B cell (primary cell): Measurements from ENCODE around the gene DNAH3. TPM values are rescaled to one million over a fixed set of nuclear protein-coding genes. Genes with fewer than 3 reads are reported as not detected.
"Not testable (repeated sequence)": the region's sequence is repeated elsewhere in the genome, so short reads cannot be mapped to it uniquely, and the experiment has no call there.

ENCODE experiments used
- ATAC-seq: fragments of 200-7000 bp; cut with Tn5 transposase; one replicate; pipeline ENCODE4 v1.10.0; 2021; ENCODE audit warnings: low read depth, mild to moderate bottlenecking, moderate number of reproducible peaks, moderate library complexity
- CTCF ChIA-PET: fragments of 350-600 bp; sonication (Branson Sonifier 250); formaldehyde crosslinking; loops from one replicate; lab custom pipeline; 2021; ENCODE audit warnings: antibody characterized with exemption, inconsistent platforms; lab: Charles Lee
- POLR2A ChIA-PET: fragments of 350-600 bp; sonication (Branson Sonifier 250); formaldehyde crosslinking; loops from one replicate; lab custom pipeline; 2021; ENCODE audit warnings: antibody characterized with exemption; lab: Charles Lee
- DNase-seq: peaks from one replicate; pipeline ENCODE4 v3.0.0; 2013
- H2AFZ ChIP-seq: 2 replicates; pipeline ENCODE4 v1.6.1; 2012; ENCODE audit warnings: mild to moderate bottlenecking, low read depth, low read length; ENCODE audit not compliant: insufficient read depth, poor library complexity, severe bottlenecking
- H3K27ac ChIP-seq, 2 donors: 1 replicate in 1 of 2; 2 replicates in 1 of 2; pipeline ENCODE4 v1.5.1; 2012 to 2013; ENCODE audit warnings: low read length in 2 of 2, mild to moderate bottlenecking in 2 of 2, moderate library complexity in 1 of 2
- H3K27me3 ChIP-seq, 4 experiments: fragments of 200-600 bp in 1 of 4; sonication (generic) in 1 of 4; replicated peaks in 1 of 4; 1 replicate in 2 of 4; 2 replicates in 2 of 4; pipeline versions ENCODE4 v1.6.1 to v1.7.0; 2013 to 2016; ENCODE audit warnings: low read length in 3 of 4, mild to moderate bottlenecking in 2 of 4, mixed read lengths in 1 of 4, moderate library complexity in 1 of 4; ENCODE audit not compliant: insufficient read depth in 4 of 4, control insufficient read depth in 3 of 4; ENCODE audit errors: control extremely low read depth in 1 of 4
- H3K36me3 ChIP-seq, 2 experiments: replicated peaks in 1 of 2; 1 replicate in 1 of 2; 2 replicates in 1 of 2; pipeline versions ENCODE4 v1.6.1 to v1.7.1; 2013; ENCODE audit warnings: low read length in 1 of 2; ENCODE audit not compliant: insufficient read depth in 2 of 2, control insufficient read depth in 1 of 2; ENCODE audit errors: control extremely low read depth in 1 of 2, extremely low read depth in 1 of 2
- H3K4me1 ChIP-seq, 2 donors: fragments of 200-600 bp in 1 of 2; sonication (generic) in 1 of 2; 1 replicate in 1 of 2; 2 replicates in 1 of 2; pipeline versions ENCODE4 v1.5.1 to v1.6.1; 2013 to 2017; ENCODE audit warnings: low read length in 2 of 2; ENCODE audit not compliant: control insufficient read depth in 2 of 2, insufficient read depth in 2 of 2
- H3K4me2 ChIP-seq: replicated peaks from 2 replicates; pipeline ENCODE3; 2012; ENCODE audit warnings: mild to moderate bottlenecking, low read depth, low read length; ENCODE audit not compliant: poor library complexity, severe bottlenecking
- H3K4me3 ChIP-seq, 5 experiments: fragments of 200-600 bp in 1 of 5; sonication (generic) in 1 of 5; 1 replicate in 3 of 5; 2 replicates in 2 of 5; pipeline versions ENCODE4 v1.5.1 to v1.7.0; 2011 to 2016; ENCODE audit warnings: low read length in 4 of 5, mild to moderate bottlenecking in 4 of 5, low read depth in 2 of 5, control low read depth in 1 of 5, moderate library complexity in 1 of 5; ENCODE audit not compliant: insufficient read depth in 1 of 5; ENCODE audit errors: control extremely low read depth in 1 of 5, extremely low read depth in 1 of 5
- H3K79me2 ChIP-seq: fragments of 200-600 bp; sonication (generic); one replicate; pipeline ENCODE4 v1.6.0; 2016; ENCODE audit warnings: low read length; ENCODE audit not compliant: control insufficient read depth, insufficient read depth
- H3K9ac ChIP-seq: fragments of 200-600 bp; sonication (generic); 2 replicates; pipeline ENCODE4 v1.6.1; 2017; ENCODE audit warnings: mild to moderate bottlenecking, low read length, moderate library complexity
- H3K9me3 ChIP-seq, 3 donors: one replicate each; pipeline versions ENCODE4 v1.6.1 to v1.7.1; 2013; ENCODE audit warnings: low read length in 2 of 3; ENCODE audit not compliant: control insufficient read depth in 2 of 3, insufficient read depth in 1 of 3; ENCODE audit errors: control extremely low read depth in 1 of 3
- H4K20me1 ChIP-seq: 2 replicates; pipeline ENCODE4 v1.6.0; 2012; ENCODE audit warnings: mild to moderate bottlenecking, low read length; ENCODE audit not compliant: insufficient read depth, control insufficient read depth, poor library complexity, severe bottlenecking
- H3K27ac Mint-ChIP-seq: one replicate; pipeline ENCODE4 v1.8.0; 2021; ENCODE audit warnings: mixed read lengths
- H3K27me3 Mint-ChIP-seq: one replicate; pipeline ENCODE4 v1.8.0; 2021; ENCODE audit warnings: mixed read lengths
- H3K4me1 Mint-ChIP-seq: one replicate; pipeline ENCODE4 v1.8.0; 2021; ENCODE audit warnings: mixed read lengths
- H3K4me3 Mint-ChIP-seq: one replicate; pipeline ENCODE4 v1.8.0; 2021; ENCODE audit warnings: mixed read lengths
- H3K9me3 Mint-ChIP-seq: one replicate; pipeline ENCODE4 v1.8.0; 2022; ENCODE audit warnings: mixed read lengths; ENCODE audit not compliant: insufficient read depth
- EZH2 ChIP-seq: IDR thresholded peaks from 2 replicates; pipeline ENCODE4 v1.6.1; 2012; ENCODE audit warnings: borderline replicate concordance, low read depth, mild to moderate bottlenecking, moderate library complexity, low read length; ENCODE audit not compliant: insufficient read depth, poor library complexity, severe bottlenecking
- WGBS: methylation state at CpG from one replicate; pipeline ENCODE4 v1.1.5; 2013; ENCODE audit warnings: missing lambda C conversion rate; ENCODE audit not compliant: insufficient coverage; 5-methylcytosine and 5-hydroxymethylcytosine counted together
- intact Hi-C: fragments of 100-400 bp; cut with micrococcal nuclease; formaldehyde crosslinking; loops from one replicate; pipeline ENCODE4 v1.10.0; 2022
- polyA plus RNA-seq: library from polyadenylated mRNA; depleted of rRNA; stranded (reverse); fragments of >200 nt; gene quantifications from 2 replicates; pipeline ENCODE4 v1.2.3, GENCODE V29; 2012
- total RNA-seq, 2 donors: library from RNA; stranded (reverse); fragments of 120-200 nt in 1 of 2; gene quantifications; 1 replicate in 1 of 2; 2 replicates in 1 of 2; pipeline versions ENCODE4 v1.2.3 to v1.2.4, GENCODE V29; 2013 to 2022
- TF ChIP-seq, protein P1 (sequence below): fragments of 200-600 bp; IDR thresholded peaks from one replicate; pipeline ENCODE4 v1.8.0; 2022; ENCODE audit warnings: antibody characterized with exemption, mild to moderate bottlenecking

Gene DNAH3
- total and polyA plus RNA-seq, 2 donors (not counting 1 experiment from before 2014, with no cell fraction given): not detected

DNA sequence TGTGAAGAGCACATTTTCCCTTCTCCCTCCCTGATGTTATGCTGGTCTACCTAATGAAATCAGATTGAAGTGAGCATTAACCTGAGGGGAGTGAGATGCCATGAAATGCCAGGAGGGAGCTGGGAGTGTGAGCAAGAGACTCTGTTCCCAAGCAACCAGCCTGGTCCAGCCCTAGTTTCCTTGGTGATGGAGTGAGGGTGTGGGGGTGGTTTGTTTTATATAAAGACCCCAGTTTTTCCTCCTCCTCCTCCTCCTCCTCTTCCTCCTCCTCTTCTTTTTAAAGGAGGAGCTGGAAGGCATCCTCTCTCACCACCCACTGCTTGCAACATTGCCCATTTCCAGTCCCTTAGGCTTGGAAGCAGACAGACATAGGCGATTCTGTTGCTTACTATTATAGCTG lies 97.1 kb downstream of the DNAH3 start:
- H3K9me3 ChIP-seq: no peaks in the 10 kb centered on the region
- Mint-ChIP-seq H3K9me3 (no peaks in the 10 kb centered on the region), H3K4me1 (no peaks in the 10 kb centered on the region), H3K4me3 (no peak overlapping the region), H3K27ac (no peak overlapping the region), H3K27me3 (peaks cover 43% of the 10 kb centered on the region)
- no peaks in the 10 kb centered on the region for H4K20me1 ChIP-seq
- H3K9ac ChIP-seq: no peak overlapping the region
- no peak for ATAC-seq
- POLR2A ChIA-PET: no interaction called here
- no peaks in the 10 kb centered on the region for H3K4me1 ChIP-seq
- H3K4me3 ChIP-seq: no peak overlapping the region
- H3K27ac ChIP-seq: no peak overlapping the region
- TF ChIP-seq, protein P1, sequence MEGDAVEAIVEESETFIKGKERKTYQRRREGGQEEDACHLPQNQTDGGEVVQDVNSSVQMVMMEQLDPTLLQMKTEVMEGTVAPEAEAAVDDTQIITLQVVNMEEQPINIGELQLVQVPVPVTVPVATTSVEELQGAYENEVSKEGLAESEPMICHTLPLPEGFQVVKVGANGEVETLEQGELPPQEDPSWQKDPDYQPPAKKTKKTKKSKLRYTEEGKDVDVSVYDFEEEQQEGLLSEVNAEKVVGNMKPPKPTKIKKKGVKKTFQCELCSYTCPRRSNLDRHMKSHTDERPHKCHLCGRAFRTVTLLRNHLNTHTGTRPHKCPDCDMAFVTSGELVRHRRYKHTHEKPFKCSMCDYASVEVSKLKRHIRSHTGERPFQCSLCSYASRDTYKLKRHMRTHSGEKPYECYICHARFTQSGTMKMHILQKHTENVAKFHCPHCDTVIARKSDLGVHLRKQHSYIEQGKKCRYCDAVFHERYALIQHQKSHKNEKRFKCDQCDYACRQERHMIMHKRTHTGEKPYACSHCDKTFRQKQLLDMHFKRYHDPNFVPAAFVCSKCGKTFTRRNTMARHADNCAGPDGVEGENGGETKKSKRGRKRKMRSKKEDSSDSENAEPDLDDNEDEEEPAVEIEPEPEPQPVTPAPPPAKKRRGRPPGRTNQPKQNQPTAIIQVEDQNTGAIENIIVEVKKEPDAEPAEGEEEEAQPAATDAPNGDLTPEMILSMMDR: no peak
- TF ChIP-seq EZH2: no peak
- no peak for DNase-seq
- no peaks in the 10 kb centered on the region for H3K36me3 ChIP-seq
- H3K79me2 ChIP-seq: no peaks in the 10 kb centered on the region
- CTCF ChIA-PET: no interaction called here
- peaks cover 0 to 10% (median 6%) of the 10 kb centered on the region in 4 experiments for H3K27me3 ChIP-seq
- no CpG with 5 or more reads among the region's 1 CpG for WGBS
- intact Hi-C loops: no loop called here
- H2AFZ ChIP-seq: no peak overlapping the region
- no peak overlapping the region for H3K4me2 ChIP-seq

DNA sequence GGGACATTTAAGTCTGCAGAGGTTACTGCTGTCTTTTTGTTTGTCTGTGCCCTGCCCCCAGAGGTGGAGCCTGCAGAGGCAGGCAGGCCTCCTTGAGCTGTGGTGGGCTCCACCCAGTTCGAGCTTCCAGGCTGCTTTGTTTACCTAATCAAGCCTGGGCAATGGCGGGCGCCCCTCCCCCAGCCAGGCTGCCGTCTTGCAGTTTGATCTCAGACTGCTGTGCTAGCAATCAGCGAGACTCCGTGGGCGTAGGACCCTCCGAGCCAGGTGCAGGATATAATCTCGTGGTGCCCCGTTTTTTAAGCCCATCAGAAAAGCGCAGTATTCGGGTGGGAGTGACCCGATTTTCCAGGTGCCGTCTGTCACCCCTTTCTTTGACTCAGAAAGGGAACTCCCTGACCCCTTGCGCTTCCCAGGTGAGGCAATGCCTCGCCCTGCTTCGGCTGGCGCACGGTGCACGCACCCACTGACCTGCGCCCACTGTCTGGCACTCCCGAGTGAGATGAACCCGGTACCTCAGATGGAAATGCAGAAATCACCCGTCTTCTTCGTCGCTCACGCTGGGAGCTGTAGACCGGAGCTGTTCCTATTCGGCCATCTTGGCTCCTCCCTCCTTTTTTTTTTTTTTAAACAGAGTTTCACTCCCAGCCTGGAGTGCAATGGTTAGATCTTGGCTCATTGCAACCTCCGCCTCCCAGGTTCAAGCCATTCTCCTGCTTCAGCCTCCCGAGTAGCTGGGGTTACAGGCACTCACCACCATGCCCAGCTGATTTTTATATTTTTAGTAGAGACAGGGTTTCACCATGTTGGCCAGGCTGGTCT lies 102.3 kb downstream of the DNAH3 start:
- peaks cover 21% of the 10 kb centered on the region for H3K27me3 Mint-ChIP-seq
- H4K20me1 ChIP-seq, POLR2A ChIA-PET, H3K9me3 ChIP-seq, H3K27me3 ChIP-seq, H3K4me1 Mint-ChIP-seq, H3K36me3 ChIP-seq, ATAC-seq, H2AFZ ChIP-seq, H3K4me1 ChIP-seq, DNase-seq, H3K27ac Mint-ChIP-seq, H3K4me3 ChIP-seq, intact Hi-C loops, H3K4me3 Mint-ChIP-seq, H3K79me2 ChIP-seq, H3K9me3 Mint-ChIP-seq, H3K4me2 ChIP-seq, H3K9ac ChIP-seq, H3K27ac ChIP-seq: not testable (repeated sequence)
- 85% methylated on average over 22 of the region's 31 CpGs for WGBS
- CTCF ChIA-PET: interaction anchor here (1.0 kb wide), 1 partner anchor 59 kb away, joined by 4 read pairs; no protein-coding TSS in a partner anchor
